ENCODE measurements around the gene TYW3.

TYW3 gene

GRCh38 chr1:74732960-74733603, at the start of gene TYW3, which contains the start of gene CRYZ:
TSS of gene TYW3 (plus strand) at chr1:74733152. CDS start at chr1:74733245, 93 bp downstream.
TSS of gene CRYZ (minus strand) at chr1:74733050. CDS start at chr1:74724821, 8,229 bp downstream.
- H3K4me3 ChIP-seq (ENCODE audit: low read depth, low read length) = peak within 1 kb of the TSS; percentile 77
- peak; percentile 88 for DNase-seq (ENCODE audit: low read depth)
- peak; percentile 1 for TF ChIP-seq CTCF (IDR thresholded peaks at IDR 0.05; ENCODE audit: low read depth, low read length, missing control alignments)

- TF ChIP-seq CTCF (IDR thresholded peaks at IDR 0.05; ENCODE audit: low read depth, low read length, missing control alignments) = no peak
- DNase-seq (ENCODE audit: low read depth) = no peak
- no peak overlapping the region for H3K4me3 ChIP-seq (ENCODE audit: low read depth, low read length)
Observed at GRCh38 chr1:74683656-74684055, 49.3 kb upstream of the TYW3 start.

- no peak overlapping the region for H3K4me3 ChIP-seq (ENCODE audit: low read depth, low read length)
- no peak for TF ChIP-seq CTCF (IDR thresholded peaks at IDR 0.05; ENCODE audit: low read depth, low read length, missing control alignments)
- DNase-seq (ENCODE audit: low read depth) = no peak
Observed at GRCh38 chr1:74684301-74684700, 48.7 kb upstream of the TYW3 start.

GRCh38 chr1:74686928-74687327, 46.0 kb upstream of the TYW3 start:
- no peak overlapping the region for H3K4me3 ChIP-seq (ENCODE audit: low read depth, low read length)
- no peak for DNase-seq (ENCODE audit: low read depth)
- no peak for TF ChIP-seq CTCF (IDR thresholded peaks at IDR 0.05; ENCODE audit: low read depth, low read length, missing control alignments)

GRCh38 chr1:74689621-74690363, 43.2 kb upstream of the TYW3 start:
- peak; percentile 25 for DNase-seq (ENCODE audit: low read depth)
- TF ChIP-seq CTCF (IDR thresholded peaks at IDR 0.05; ENCODE audit: low read depth, low read length, missing control alignments) = peak; percentile 59
- H3K4me3 ChIP-seq (ENCODE audit: low read depth, low read length) = no peak overlapping the region

- no peak for TF ChIP-seq CTCF (IDR thresholded peaks at IDR 0.05; ENCODE audit: low read depth, low read length, missing control alignments)
- H3K4me3 ChIP-seq (ENCODE audit: low read depth, low read length) = no peak overlapping the region
- no peak for DNase-seq (ENCODE audit: low read depth)
Observed at GRCh38 chr1:74690364-74690696, 42.6 kb upstream of the TYW3 start.

Data from GM12864 (cell line).